ENCODE data around the gene SPINK8. TPM values are rescaled to one million over a fixed set of nuclear protein-coding genes. Genes with fewer than 3 reads are reported as not detected.

SPINK8 gene
- total RNA-seq, 1 experiment from 2014 or later, result not detected

DNA sequence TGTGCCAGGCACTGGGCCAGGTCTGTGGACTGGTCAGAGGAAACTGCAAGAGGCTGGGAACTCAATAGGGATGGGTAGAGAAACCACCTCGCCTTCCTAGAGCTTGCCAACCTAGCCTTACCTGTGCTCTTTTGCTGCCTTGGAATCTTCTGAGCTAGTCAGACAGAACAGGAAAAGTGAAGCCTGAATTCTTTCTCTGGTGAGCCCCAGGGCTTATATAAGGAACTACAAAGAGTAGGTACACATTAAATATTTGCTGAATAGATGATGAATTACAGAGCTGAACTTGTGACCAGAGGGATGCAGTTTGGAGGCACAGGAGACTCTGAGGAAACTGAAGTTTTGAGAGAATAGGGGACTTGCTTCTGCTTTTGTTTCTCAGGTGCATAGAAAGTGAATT, 23.0 kb upstream of the SPINK8 start:
- DNase-seq, result peak; percentile 8
- Histone ChIP-seq H2AFZ (ENCODE audit: low read length) (no peak overlapping the region), H3K4me1 (ENCODE audit: insufficient read depth, low read length) (no peaks in the 10 kb centered on the region), H3K9me2 (replicated peaks; ENCODE audit: low read length) (no peaks in the 10 kb centered on the region), H4K20me1 (ENCODE audit: low read length) (no peaks in the 10 kb centered on the region), H3K9ac (ENCODE audit: low read length) (no peak overlapping the region), H3K9me3 (ENCODE audit: low read length) (no peaks in the 10 kb centered on the region), H3K27me3 (ENCODE audit: low read length) (peaks cover 15% of the 10 kb centered on the region; the same call in 1 of the 2 replicates), H3K4me3 (ENCODE audit: low read length) (no peak overlapping the region), H3F3A (ENCODE audit: low read length, unreplicated experiment) (no peaks in the 10 kb centered on the region), H3K4me2 (ENCODE audit: low read length) (no peak overlapping the region), H3K36me3 (ENCODE audit: low read depth, low read length) (no peaks in the 10 kb centered on the region), H3K27ac (ENCODE audit: low read length) (no peak overlapping the region), H3K79me2 (ENCODE audit: low read length) (no peaks in the 10 kb centered on the region)
- no peak for ATAC-seq
- ChIA-PET CTCF (no interaction called here), POLR2A (ENCODE audit: unreplicated experiment) (no interaction called here)
- TF ChIP-seq, protein P1, sequence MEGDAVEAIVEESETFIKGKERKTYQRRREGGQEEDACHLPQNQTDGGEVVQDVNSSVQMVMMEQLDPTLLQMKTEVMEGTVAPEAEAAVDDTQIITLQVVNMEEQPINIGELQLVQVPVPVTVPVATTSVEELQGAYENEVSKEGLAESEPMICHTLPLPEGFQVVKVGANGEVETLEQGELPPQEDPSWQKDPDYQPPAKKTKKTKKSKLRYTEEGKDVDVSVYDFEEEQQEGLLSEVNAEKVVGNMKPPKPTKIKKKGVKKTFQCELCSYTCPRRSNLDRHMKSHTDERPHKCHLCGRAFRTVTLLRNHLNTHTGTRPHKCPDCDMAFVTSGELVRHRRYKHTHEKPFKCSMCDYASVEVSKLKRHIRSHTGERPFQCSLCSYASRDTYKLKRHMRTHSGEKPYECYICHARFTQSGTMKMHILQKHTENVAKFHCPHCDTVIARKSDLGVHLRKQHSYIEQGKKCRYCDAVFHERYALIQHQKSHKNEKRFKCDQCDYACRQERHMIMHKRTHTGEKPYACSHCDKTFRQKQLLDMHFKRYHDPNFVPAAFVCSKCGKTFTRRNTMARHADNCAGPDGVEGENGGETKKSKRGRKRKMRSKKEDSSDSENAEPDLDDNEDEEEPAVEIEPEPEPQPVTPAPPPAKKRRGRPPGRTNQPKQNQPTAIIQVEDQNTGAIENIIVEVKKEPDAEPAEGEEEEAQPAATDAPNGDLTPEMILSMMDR (conservative IDR thresholded peaks at IDR 0.05; ENCODE audit: low read depth, low read length), result no peak
- no peak for TF ChIP-seq EZH2phosphoT487 (IDR thresholded peaks at IDR 0.05; ENCODE audit: borderline replicate concordance, low read length)
- intact Hi-C loops (cut with micrococcal nuclease), result no loop called here
- no TSS peak for BruUV-seq (replicated peaks)

DNA sequence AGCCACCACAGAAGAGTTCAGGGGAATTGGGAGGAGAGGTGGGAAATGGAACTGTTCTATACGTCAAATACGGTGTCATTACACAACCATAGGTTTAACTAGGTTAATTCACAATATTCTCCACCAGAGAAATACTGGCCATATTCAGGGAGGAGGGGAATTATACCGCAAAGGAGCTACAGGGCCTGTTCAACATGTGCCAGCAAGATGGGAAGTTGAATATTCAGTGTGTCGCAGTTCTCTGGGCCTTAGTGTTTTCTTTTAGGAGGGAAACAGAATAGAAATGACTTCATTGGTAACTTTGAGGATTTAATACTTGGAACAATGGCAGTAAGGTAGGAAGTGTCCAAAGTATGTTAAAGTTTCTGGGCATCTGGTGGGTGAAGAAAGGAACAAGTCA, 20.5 kb upstream of the SPINK8 start:
- Histone ChIP-seq H3K4me1 (ENCODE audit: insufficient read depth, low read length) (no peaks in the 10 kb centered on the region), H2AFZ (ENCODE audit: low read length) (no peak overlapping the region), H3K27ac (ENCODE audit: low read length) (no peak overlapping the region), H3K4me3 (ENCODE audit: low read length) (no peak overlapping the region), H3K27me3 (ENCODE audit: low read length) (peaks cover 18% of the 10 kb centered on the region; the same call in 1 of the 2 replicates), H3K79me2 (ENCODE audit: low read length) (no peaks in the 10 kb centered on the region), H3F3A (ENCODE audit: low read length, unreplicated experiment) (no peaks in the 10 kb centered on the region), H3K9me3 (ENCODE audit: low read length) (no peaks in the 10 kb centered on the region), H3K9ac (ENCODE audit: low read length) (no peak overlapping the region), H4K20me1 (ENCODE audit: low read length) (no peaks in the 10 kb centered on the region), H3K36me3 (ENCODE audit: low read depth, low read length) (no peaks in the 10 kb centered on the region), H3K4me2 (ENCODE audit: low read length) (no peak overlapping the region), H3K9me2 (replicated peaks; ENCODE audit: low read length) (no peaks in the 10 kb centered on the region)
- no TSS peak for BruUV-seq (replicated peaks)
- no peak for DNase-seq
- ChIA-PET POLR2A (ENCODE audit: unreplicated experiment) (no interaction called here), CTCF (no interaction called here)
- TF ChIP-seq, protein P1 (conservative IDR thresholded peaks at IDR 0.05; ENCODE audit: low read depth, low read length), result no peak
- TF ChIP-seq EZH2phosphoT487 (IDR thresholded peaks at IDR 0.05; ENCODE audit: borderline replicate concordance, low read length) (no peak), EZH2 (IDR thresholded peaks at IDR 0.05; ENCODE audit: low read length, unreplicated experiment) (no peak)
- intact Hi-C loops (cut with micrococcal nuclease), result no loop called here
- no peak for ATAC-seq

DNA sequence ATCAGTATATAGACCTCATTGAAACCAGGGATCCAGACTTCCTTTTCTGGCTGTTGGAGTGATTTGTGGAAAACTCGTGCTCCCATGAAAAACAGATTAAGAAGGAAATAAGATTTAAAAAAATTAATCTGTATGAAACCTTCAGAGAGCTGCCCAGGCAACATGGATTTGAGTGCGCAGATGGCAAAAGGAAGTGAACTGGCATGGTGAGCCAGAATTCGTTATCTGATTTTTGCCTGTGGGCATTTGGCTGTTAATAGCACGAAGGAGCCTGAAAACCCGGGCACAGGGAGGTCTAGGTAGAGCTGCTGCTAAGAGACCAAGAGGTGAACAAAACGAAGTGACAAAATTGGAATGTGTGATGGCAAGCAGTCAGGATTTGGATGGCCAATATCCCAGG, 19.1 kb upstream of the SPINK8 start:
- POLR2A ChIA-PET (ENCODE audit: unreplicated experiment), result no interaction called here

More for the DNA sequence above, 19.1 kb upstream of the SPINK8 start:
- peaks cover 18% of the 10 kb centered on the region; the same call in 1 of the 2 replicates for H3K27me3 ChIP-seq (ENCODE audit: low read length)
- H3K9ac ChIP-seq (ENCODE audit: low read length), result no peak overlapping the region
- intact Hi-C loops (cut with micrococcal nuclease), result no loop called here
- H4K20me1 ChIP-seq (ENCODE audit: low read length), result no peaks in the 10 kb centered on the region
- no peak overlapping the region for H2AFZ ChIP-seq (ENCODE audit: low read length)
- TF ChIP-seq, protein P1 (conservative IDR thresholded peaks at IDR 0.05; ENCODE audit: low read depth, low read length), result no peak
- no peak for TF ChIP-seq EZH2 (IDR thresholded peaks at IDR 0.05; ENCODE audit: low read length, unreplicated experiment)
- TF ChIP-seq EZH2phosphoT487 (IDR thresholded peaks at IDR 0.05; ENCODE audit: borderline replicate concordance, low read length), result no peak
- H3K4me1 ChIP-seq (ENCODE audit: insufficient read depth, low read length), result no peaks in the 10 kb centered on the region
- DNase-seq, result no peak
- no peaks in the 10 kb centered on the region for H3K36me3 ChIP-seq (ENCODE audit: low read depth, low read length)
- H3K9me3 ChIP-seq (ENCODE audit: low read length), result no peaks in the 10 kb centered on the region
- no peaks in the 10 kb centered on the region for H3F3A ChIP-seq (ENCODE audit: low read length, unreplicated experiment)
- ATAC-seq, result no peak
- no TSS peak for BruUV-seq (replicated peaks)
- H3K4me3 ChIP-seq (ENCODE audit: low read length), result no peak overlapping the region
- H3K27ac ChIP-seq (ENCODE audit: low read length), result no peak overlapping the region
- no peaks in the 10 kb centered on the region for H3K9me2 ChIP-seq (replicated peaks; ENCODE audit: low read length)
- H3K4me2 ChIP-seq (ENCODE audit: low read length), result no peak overlapping the region
- no peaks in the 10 kb centered on the region for H3K79me2 ChIP-seq (ENCODE audit: low read length)
- CTCF ChIA-PET, result no interaction called here
